Coronary artery (tissue), 2 donors: ENCODE data around the gene NPR3.

Experiments used
- DNase-seq: peaks from one replicate; pipeline ENCODE4 v3.0.0-alpha.2; 2017; ENCODE audit warnings: low spot score
- H3K27ac ChIP-seq, 2 donors: fragments of 200-600 bp; sonication (generic); one replicate each; pipeline ENCODE4 v1.5.1; 2016 to 2019
- H3K4me3 ChIP-seq: fragments of 200-600 bp; sonication (generic); 2 replicates; pipeline ENCODE4 v1.5.1; 2016; ENCODE audit warnings: mild to moderate bottlenecking, moderate library complexity
- CTCF ChIP-seq: fragments of 200-600 bp; sonication (generic); IDR thresholded peaks from one replicate; pipeline ENCODE4 v1.5.1; 2019; ENCODE audit warnings: antibody characterized with exemption

Gene NPR3

GRCh38 chr5:32734827-32735378 lies 23.8 kb downstream of the NPR3 start:
- no peak for DNase-seq
- no peak for TF ChIP-seq CTCF
- H3K27ac ChIP-seq, result no peak overlapping the region
- H3K4me3 ChIP-seq, result no peak overlapping the region

GRCh38 chr5:32735512-32735911 lies 24.4 kb downstream of the NPR3 start:
- Histone ChIP-seq H3K27ac (no peak overlapping the region), H3K4me3 (no peak overlapping the region)
- no peak for TF ChIP-seq CTCF
- DNase-seq, result no peak

DNA sequence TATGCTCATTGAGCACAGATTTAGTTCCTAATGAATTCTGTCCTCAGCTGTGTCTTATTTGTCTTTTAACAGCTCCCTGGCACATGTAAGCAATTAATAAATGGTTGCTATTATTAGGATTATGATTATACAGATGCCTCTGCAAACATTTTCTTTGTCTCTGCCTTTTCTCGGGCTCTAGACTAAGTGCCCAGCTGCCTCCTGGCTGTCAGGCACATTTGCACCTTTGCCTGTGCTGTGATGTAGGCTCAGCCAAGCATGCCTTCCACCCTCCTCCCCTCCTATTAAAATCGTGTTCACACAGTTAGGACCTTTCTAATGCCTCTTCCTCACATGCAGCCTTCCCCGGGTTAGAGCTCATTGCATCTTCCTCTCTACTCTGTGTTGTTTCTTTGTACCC lies 25.7 kb downstream of the NPR3 start:
- no peak for TF ChIP-seq CTCF
- no peak overlapping the region for H3K4me3 ChIP-seq
- DNase-seq, result no peak
- no peak overlapping the region for H3K27ac ChIP-seq

DNA sequence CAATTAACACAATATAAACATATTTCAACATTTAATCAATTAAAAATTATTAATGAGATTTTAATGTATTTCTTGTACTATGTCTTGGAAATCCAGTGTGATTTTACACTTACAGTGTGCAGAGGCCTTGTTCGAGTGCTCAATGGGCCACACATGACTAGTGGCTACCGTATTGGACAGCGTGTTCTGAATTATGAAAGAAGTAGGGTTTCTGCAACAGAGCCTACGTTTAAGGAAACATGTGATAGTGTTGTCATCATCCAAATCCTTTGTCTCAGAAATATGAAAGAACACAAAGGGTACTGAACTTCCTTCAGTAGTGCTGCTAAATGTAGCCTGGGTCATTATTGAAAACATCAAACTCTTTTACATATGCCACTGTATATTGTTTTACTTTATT lies 29.5 kb downstream of the NPR3 start:
- no peak for TF ChIP-seq CTCF
- H3K4me3 ChIP-seq, result no peak overlapping the region
- H3K27ac ChIP-seq, result no peak overlapping the region
- no peak for DNase-seq

DNA sequence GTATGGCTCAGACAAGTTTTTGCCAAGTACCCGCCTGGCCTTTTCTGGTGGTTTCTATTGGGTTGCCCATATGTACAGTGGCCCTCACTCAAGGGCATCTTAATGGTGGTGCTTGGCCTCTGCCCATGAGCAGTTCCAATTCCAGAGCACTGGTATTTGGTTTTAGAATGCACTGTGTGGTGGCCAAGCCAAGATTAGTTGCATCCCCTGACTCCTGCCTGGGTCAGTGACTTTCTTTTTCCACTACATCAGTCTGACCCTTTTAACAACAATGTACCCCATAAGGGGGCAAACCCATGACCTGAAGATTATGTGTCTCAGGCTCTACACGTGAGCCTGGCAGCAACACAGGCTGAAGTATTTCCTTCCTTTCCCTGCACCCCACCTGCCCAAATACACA lies 34.2 kb downstream of the NPR3 start:
- no peak for DNase-seq
- Histone ChIP-seq H3K4me3 (no peak overlapping the region), H3K27ac (no peak overlapping the region)
- no peak for TF ChIP-seq CTCF

DNA sequence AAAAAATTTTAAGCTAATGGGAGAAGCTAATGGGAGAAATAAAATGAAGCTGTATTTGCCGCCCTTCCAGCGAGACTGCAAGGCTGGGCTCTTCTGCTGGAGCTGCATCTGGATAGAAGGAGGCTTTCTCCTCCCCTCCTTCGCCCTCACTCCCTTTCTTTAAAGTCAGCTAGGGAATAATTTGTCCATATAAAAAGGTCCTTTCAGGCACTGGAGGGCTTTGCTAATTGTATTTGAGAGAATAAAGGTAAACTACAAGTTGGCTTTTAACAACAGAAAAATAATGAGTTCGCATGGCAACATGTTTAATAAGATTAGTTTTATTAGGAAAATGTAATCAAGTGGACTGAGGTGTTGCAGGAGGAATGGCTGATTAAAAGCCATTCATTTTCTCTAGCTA lies 41.3 kb downstream of the NPR3 start:
- Histone ChIP-seq H3K4me3 (no peak overlapping the region), H3K27ac (no peak overlapping the region)
- TF ChIP-seq CTCF, result no peak
- no peak for DNase-seq

- H3K27ac ChIP-seq, result no peak overlapping the region
- no peak overlapping the region for H3K4me3 ChIP-seq
- TF ChIP-seq CTCF, result no peak
- no peak for DNase-seq
These were observed 41.9 kb downstream of the NPR3 start for GRCh38 chr5:32753051-32753450.
